NT2/D1 (cell line): ENCODE data around the gene CSF2.

ENCODE experiments used
- SUZ12 ChIP-seq: IDR thresholded peaks from 2 replicates; pipeline ENCODE4 v1.6.1; 2011; ENCODE audit not compliant: insufficient read length, insufficient read depth; ENCODE audit errors: extremely low read depth
- YY1 ChIP-seq: IDR thresholded peaks from 2 replicates; pipeline ENCODE4 v1.6.1; 2011; ENCODE audit not compliant: insufficient read length, insufficient read depth
- ZNF274 ChIP-seq: IDR thresholded peaks from 2 replicates; pipeline ENCODE4 v1.6.1; 2011; ENCODE audit warnings: mild to moderate bottlenecking, low read depth, low read length

- TF ChIP-seq ZNF274 (no peak), SUZ12 (no peak), YY1 (no peak)
Observed at GRCh38 chr5:132032196-132032595, 41.4 kb upstream of the CSF2 start.
